ENCODE data around the gene NECTIN4.
"Not testable (repeated sequence)": the region's sequence is repeated elsewhere in the genome, so short reads cannot be mapped to it uniquely, and the experiment has no call there.

NECTIN4 gene

DNA sequence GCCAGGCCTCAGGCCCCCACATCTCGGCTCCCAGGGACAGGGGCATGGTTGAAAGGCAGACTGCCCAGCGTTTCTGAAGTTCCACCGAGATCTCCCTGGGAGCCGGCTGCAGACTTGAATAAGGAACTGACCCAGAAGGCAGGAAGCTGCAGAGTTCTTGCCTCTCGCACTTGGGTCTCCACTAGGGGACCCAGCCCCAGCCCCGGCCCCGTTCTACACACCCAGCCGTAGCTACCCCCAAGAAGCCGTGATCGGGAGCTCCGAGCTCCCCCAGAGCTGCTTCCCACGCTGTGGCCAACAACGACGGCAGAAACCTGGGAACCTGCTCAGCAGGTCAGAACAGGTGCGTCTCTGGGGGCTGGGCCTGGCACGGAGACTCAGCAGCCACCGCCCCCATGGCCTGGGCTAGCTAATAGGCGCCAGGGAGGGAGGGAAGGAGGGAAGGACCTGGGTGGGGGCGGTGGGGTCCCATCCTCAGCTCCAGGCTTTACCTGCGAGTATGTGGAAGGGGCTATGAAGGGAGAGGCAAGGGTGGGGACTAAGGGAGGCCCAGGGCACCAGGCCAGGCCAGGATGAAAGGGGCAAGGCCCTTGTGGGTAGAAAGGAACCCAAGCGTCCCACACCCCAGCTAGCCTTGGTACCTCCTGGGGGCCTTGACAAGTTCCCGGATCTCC, at the start of gene NECTIN4:
TSS of gene NECTIN4 (minus strand) at position 308 of the 674 bp plus-strand sequence. CDS start at position 46, 262 bp downstream.
- DNase-seq = no peak

DNA sequence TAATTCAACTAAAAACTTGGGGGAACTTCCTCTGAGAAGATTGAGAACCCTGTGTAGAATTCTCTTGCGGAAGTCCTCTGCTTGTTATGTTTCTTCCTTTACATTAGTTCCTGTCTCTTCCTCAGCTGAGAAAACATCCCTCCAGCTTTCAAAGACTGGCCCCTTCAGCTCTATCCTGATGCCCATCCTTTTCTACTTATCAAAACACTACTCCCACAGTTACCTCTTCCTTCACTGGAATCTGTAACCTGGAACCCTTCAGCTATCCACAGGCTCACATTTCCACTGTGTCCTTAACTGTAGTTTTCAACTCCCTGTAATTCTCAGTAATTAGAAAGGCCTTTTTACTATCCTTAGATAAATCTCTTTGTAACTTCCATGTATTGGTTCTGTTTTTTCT, 49.1 kb upstream of the NECTIN4 start:
- no peak for DNase-seq

DNA sequence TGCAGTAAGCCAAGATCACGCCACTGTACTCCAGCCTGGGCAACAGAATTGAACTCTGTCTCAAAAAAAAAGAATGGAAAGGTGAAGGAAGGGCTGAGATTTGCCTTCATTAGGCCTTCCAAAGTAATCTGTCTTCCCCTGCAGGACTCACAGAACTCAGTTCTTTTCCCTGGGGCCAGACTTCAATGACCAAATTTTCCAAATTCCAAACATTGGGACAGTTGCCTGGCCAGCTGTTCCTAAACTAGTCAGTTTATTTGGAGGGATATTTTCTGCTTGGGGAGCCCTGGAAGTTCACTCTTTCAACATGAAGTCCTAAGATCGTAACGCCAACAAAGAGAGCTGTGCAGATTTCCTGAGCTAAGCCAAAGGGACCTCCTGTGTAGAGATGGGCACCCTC, 48.5 kb upstream of the NECTIN4 start:
- no peak for DNase-seq

DNA sequence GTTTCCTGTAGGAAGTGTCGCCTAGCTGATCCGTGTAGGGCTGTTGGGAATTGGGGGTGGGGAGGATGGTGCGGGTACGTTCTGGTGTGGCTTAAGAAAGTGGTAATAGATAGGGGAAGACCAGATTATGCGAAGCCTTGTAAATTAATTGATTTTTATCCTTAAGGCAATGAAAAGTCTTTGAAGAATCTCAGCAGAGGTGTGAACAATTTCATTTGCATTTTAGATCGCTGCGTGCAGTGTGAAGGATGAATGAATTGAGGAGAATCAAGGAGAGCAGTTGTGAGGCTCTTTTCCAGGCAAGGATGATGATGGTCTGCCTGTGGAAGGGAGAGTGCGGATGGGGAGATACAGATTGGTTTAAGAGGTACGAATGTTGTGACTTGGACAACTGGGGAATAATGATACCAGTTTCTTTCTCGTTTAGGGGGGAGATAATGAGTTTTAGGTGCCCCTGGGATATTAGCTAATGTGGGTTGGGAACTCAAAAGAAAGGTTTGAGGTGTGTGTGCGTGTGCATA, 43.9 kb upstream of the NECTIN4 start:
- DNase-seq = no peak

DNA sequence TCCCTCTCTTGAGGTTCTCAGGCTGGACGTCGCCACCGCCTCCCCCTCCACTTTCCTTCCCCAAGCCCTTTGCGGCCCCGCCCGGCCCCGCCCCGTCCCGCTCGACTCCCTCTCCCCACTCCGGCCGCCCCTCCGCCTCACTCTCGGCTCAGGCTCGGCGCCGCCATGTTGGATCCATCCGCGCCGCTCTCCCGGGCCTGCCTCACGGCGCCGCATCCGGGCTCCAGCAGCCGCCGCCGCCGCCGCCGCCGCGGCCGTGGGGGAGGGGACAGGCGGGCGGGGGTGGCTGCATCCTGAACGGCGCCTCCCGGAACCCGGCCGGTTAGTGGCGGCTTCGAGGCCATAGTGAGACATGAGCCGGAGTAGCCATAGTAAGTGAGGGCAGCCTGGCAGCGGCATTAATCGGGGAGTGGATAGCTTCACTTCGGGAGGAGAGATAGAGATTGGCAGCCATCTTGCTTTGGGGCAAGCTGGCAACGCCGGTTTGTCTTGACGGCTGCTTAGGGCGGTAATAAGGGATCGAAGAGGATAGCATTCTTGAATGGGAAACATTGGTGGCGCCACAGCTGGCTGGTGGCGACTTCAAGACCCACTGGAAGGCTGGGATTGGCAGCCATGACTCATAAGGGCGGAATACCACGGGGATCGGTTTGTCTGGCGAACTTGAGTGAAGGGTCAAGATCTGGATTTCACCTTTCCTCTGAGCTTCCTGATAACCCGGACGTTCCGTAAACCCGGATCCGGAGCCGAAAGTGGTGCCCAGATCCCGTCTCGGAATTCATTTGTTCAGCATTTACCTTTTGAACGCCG, 43.3 kb upstream of the NECTIN4 start, which contains the start of gene DEDD:
TSS of gene DEDD (minus strand) at position 258 of the 810 bp plus-strand sequence. CDS start 8,205 bp downstream, outside the sequence.
- DNase-seq = peak; percentile 96

DNA sequence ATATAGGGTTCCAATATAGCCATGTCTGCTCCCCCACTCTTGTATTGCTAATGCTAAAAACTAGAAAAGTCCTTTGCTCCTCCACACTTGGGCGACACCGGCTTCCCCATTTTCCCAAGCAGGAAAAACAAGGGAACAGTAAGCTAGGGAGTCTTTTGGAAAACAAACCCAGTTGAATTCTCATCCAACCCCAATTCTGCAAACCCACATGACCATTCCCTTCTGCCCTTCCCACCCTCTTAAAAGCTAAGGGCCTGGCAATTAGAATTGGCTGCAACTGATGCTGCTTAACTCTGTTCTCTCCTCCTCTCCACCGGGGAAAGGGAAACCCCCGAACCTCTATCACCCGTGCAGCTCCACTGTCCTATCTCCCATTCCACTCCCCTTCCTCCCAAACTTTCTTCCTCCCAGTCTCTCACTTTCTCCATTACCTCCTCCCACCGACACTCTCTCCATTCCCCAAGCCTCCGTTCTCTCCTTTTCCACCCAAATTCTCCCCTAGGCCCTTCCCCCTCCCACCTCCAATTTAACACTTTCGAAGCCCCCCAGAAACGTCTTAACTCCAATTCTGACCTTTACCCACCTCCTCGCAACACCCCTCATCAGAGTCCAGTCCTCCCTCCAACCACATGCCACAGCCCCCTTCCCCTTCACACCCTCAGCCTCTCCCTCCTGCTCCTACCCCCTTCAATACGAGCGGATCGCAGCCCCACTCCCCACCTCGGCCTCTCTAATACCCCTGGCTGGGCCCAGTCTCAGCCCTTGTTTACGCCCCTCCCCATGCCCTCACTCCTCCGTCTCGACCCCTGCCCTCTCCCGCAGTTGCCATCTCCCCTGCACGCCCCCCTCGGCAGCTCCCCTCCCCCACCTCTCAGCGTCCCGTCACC, 42.4 kb upstream of the NECTIN4 start:
- DNase-seq = no peak

DNA sequence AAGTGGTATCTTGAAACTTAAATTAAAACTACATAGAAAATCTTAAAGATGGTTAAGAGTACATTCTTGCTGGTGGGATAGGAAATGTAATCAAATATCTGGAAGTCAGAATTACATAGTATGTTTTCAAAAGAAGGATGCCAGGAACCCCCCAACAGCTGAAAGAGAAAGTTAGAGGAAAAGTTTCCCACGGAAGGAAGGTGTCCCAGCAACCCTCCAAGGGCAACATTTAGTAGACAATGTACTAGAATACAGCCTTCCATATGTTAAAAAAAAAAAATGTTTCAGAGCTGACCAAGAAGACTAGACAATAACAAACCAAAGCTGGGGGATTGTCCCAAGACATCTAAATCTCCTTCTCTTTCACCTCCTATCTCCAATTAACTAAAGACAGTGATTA, 40.9 kb upstream of the NECTIN4 start:
- DNase-seq = no peak

DNA sequence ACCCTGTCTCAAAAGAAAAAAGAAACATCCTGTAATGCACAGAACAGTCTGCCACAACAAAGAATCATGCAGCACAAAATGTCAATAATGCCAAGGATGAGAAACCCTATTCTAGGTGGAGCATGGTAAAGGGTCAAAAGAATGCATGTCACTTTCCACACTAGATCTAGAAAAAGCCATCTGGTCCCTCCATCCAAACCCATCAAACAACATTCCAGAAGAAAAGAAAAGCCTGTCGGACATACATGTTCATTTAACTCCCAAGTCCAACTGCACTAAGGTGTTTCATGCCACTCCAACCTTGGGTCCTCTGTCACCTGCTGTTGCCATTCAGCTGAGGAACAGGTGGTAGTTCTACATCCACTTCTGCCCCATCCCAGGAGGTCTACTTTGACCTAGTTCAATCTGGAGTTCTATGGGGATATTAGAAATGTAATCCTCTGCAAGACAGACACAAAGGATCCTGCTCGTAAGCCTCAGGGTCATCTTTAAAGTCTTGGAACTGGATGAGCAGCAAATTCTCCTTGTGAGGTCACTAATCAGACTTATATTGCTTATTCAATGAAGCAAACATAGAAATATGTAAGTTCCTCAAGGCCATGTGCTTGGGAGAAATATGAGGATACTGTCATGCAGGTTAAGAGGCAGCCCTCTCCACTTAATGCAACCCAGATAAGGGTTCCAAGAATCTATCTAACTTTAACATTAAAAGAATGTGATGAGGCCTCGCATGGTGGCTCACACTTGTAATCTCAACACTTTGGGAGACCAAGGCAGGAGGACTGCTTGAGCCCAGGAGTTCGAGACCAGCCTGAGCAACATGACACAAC, 39.4 kb upstream of the NECTIN4 start:
- DNase-seq = no peak

DNA sequence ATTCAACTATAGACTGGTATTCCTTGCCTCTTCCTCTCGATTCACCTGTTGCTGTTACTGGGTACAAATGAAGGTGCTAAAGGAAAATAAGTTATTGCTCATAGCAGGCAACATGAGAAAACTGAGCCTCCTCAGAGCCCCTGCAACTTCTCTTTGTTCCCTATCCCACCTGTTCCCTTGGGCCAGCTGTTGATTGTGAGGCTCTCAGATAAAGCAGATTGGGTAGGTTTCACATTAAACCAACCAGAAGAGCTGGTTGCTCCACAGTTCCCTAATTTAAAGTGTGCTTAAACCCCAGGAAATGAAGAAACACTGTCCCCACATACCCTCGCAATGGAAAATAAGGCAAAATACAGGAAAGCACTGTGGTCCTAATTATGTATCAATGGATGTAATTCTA, 38.3 kb upstream of the NECTIN4 start:
- no peak for DNase-seq

DNA sequence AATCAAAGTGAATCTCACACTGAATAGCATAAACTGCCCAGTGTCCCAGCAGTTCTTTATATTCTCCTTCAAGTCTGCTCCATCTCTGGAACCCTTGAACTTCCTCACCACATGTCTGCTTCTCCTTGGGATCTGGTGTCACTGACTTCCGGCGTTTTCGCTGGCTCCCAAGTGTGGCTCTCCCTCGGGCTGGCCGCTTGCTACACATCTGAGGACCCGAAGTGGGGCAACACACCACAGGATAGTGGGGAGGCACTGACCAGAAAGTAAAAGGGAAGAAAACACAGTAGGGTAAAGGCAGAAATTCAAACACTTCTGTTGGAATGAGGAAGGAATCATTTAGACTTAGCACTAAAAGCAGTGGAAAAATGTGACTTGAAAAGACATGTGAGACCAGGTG, 33.6 kb upstream of the NECTIN4 start:
- DNase-seq = no peak

DNA sequence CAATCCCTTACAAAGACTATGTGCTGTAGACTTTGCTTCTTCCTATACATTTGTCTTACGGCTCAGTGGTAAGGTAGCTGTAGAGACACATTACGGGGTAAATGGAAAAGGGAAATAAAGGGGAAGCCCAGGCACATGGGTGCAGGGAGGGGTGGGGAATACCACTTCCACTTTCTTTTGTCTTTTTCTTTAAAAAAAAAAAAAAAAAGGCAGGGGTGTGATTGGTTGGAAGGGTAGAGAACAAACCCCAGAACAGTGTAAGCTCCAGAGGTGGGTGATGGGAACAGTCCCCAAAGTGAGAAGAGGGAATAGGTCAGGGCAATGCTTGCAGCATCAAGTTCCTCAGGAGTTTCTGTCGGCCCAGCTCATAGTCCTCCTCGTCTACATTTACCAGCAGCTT, 32.5 kb upstream of the NECTIN4 start:
- DNase-seq = no peak

DNA sequence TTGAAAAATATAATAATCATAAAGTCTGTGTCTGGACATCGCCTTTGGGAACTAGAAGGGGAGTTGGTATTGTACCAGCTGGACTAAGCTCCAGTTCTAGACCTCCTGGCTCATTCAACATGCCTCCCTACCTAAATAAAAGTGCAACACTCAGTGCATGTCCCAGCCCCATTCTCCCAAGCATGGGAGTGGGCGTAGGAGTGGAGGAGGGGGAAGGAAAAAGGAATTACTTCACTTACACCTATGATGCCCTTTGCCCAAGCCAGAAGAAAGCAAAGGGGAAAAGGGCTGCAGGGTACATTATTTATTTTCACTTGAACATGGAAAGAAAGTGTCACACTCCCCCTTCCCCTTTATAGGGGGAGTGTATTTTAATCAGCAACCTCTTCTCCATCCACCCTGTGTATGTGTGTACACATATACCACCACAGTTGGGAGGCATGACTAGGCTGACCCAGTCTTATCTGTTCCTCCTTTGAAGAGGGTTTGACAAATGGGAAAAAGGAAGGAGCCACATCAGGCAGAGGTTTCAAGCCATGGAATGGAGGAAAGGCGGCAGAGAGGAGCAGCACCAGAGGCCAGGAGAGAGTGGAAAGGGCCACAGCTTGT, 31.8 kb upstream of the NECTIN4 start:
- DNase-seq = no peak

DNA sequence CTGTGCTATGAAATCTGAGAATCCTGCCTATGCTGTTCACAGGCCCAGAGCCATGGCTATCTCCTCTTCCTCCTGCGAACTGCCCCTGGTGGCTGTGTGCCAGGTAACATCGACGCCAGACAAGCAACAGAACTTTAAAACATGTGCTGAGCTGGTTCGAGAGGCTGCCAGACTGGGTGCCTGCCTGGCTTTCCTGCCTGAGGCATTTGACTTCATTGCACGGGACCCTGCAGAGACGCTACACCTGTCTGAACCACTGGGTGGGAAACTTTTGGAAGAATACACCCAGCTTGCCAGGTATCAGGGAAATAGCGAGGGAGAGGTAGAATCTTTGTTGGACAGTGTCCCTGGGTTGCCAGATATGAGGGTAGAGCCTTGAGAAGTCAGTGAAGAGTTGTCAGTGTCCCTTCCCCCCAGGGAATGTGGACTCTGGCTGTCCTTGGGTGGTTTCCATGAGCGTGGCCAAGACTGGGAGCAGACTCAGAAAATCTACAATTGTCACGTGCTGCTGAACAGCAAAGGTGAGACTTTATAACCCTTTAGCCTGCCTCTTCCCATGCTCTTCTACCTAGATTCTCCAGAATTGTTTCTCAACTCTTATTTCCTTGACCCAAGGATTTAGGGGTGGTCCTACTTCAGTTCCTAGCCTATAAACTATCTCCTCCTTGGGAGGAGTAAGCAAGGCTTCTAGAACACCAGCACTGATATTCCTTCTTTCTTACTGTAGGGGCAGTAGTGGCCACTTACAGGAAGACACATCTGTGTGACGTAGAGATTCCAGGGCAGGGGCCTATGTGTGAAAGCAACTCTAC, 29.9 kb upstream of the NECTIN4 start:
- DNase-seq = peak; percentile 73 to 77

DNA sequence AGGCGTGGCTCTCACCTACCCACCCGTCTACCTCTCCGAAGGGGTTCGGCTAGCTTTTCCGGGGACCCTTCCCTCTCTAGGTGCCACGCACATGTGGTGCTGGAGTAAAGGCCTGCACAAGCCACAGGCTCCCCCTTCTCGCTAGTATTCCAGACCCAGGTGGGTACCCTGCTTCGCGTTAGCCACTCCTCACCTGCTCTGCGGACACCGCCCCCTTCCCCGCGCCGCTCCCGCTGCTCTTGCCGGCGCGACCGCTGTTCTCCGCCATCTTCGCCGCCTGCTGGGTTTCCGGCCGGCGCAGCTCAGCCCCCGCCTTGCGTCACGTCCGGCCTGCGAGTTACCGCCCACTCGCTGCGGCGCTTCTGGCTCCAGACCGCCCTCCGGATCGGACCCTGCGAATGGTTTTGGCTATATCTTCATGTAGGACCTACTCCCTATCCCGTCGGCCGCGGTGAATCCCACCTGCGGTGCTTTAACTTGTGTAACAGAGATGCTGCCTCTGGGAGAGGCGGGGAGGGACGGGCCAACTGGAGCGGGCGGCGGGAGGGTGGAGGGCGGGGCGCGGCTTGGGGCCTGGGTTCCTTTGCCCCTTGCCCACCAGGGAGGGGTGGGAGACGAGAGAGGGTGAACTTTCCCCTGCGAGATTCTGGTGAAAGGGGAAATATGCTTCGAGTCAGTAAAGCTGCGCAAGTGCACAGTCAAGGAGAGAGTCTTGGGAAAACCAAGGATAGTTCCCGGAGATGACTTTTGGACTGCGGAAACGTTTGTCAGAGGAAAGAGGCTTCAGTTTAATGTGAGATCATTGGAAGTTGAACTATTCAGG, 28.6 kb upstream of the NECTIN4 start, which contains the start of the genes NIT1 and PFDN2:
TSS of gene NIT1 (plus strand) at position 347 of the 823 bp plus-strand sequence. CDS start at position 419, 72 bp downstream.
TSS of gene PFDN2 (minus strand) at position 279 of the 823 bp plus-strand sequence. CDS start at position 268, 11 bp downstream.
- peak; percentile 84 for DNase-seq

DNA sequence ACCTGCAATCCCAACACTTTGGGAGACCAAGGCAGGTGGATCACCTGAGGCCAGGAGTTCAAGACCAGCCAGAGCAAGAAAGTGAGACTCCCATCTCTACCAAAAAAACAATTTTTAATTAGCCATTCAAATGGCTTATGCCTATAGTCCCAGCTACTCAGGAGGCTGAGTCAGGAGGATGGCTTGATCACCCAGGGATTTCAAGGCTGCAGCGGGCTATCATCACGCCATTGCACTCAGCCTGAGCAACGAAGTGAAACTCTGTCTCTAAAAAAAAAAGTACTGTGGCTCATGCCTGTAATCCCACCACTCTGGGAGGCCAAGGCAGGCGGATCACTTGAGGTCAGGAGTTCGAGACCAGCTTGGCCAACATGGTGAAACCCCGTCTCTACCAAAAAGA, 26.6 kb upstream of the NECTIN4 start:
- not testable (repeated sequence) for DNase-seq

DNA sequence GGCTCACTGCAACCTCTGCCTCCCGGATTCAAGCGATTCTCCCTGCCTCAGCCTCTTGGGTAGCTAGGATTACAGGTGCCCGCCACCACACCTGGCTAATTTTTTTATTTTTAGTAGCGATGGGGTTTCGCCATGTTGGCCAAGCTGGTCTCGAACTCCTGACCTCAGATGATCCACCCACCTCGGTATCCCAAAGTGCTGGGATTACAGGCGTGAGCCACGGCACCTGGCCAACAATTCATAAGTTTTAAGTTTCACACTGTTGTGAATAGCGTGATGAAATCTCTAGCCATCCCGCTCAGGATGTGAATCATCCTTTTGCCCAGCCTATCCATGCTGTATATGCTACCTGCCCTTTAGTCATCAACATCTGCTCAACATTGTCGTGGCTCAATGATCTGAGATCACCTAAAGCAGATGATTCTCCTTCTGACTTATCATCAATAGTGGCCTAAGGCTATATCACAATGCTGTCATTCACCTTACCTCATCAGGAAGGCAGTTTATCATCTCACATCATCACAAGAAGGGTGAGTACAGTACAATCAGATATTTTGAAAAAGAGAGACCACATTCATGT, 25.9 kb upstream of the NECTIN4 start:
- no peak for DNase-seq

DNA sequence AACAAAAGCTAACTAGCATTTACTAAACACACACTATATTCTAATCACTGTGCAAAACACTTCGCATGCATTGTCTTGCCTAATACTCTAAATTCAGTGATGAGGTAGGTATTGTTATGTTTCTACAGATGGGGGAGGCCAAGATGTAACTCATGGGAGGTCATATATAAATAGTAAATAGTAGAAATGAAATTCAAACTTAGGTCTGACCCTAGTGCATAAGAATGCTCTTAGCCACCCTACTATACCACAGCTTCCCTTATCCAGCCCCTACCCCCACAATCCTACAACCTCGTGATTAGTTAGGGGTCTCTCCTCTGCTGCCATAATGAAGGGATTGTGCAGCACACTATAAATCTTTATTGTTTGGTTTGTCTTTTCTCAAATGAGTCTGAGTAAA, 25.2 kb upstream of the NECTIN4 start:
- no peak for DNase-seq

DNA sequence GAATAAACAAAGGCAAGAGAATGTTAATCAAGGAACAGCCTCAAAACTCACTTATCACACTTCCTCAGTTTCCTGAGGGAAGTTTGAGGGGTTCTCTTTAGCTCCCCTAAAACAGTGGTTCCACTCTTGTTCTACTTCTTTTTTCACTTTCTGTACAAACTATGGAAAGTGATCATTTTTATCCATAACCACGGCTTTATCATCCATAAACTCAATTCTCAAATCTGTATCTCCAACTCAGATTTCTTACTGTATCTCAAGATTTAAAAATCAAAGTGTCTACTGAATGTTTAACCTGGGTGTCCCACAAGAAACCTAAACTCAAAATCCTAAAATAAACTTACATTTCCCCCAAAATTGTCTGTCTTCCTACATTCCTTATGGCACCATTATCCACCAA, 24.6 kb upstream of the NECTIN4 start:
- no peak for DNase-seq

DNA sequence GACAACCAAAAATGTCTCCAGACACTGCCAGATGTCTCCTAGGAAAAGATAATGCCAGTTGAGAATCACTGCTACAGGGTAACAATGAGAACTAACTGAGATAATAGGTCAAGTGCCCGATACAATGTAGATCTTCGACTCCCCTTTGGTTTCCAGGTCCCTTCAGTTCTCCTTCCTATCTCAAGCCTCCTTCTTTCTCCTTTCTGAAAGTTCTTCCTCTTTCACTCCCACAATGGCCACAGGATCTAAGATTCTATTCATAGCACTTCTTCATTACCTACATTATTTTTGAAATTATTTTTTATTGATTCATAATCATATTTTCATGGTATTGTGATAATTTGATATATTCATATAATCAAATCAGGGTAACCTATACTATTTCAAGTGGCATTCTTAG, 22.2 kb upstream of the NECTIN4 start:
- no peak for DNase-seq

Measured in CD4-positive, alpha-beta T cell treated with Interleukin-1 beta for 1 hour (primary cell).